Sigmoid colon (tissue), 3 donors: Measurements from ENCODE around the gene MRTFB.

Experiments
- POLR2A ChIP-seq, 2 donors: fragments of 450-650 bp; IDR thresholded peaks; one replicate each; pipeline ENCODE4 v1.6.1; 2016; ENCODE audit warnings: antibody characterized with exemption in 2 of 2, mild to moderate bottlenecking in 2 of 2, moderate library complexity in 2 of 2
- TF ChIP-seq, protein P1 (sequence below), 4 experiments: fragments of 450-650 bp in 3 of 4; fragments of 200-600 bp in 1 of 4; IDR thresholded peaks; one replicate each; pipeline ENCODE4 v1.5.1; 2016 to 2019; ENCODE audit warnings: antibody characterized with exemption in 4 of 4, mild to moderate bottlenecking in 3 of 4, moderate library complexity in 2 of 4

DNA sequence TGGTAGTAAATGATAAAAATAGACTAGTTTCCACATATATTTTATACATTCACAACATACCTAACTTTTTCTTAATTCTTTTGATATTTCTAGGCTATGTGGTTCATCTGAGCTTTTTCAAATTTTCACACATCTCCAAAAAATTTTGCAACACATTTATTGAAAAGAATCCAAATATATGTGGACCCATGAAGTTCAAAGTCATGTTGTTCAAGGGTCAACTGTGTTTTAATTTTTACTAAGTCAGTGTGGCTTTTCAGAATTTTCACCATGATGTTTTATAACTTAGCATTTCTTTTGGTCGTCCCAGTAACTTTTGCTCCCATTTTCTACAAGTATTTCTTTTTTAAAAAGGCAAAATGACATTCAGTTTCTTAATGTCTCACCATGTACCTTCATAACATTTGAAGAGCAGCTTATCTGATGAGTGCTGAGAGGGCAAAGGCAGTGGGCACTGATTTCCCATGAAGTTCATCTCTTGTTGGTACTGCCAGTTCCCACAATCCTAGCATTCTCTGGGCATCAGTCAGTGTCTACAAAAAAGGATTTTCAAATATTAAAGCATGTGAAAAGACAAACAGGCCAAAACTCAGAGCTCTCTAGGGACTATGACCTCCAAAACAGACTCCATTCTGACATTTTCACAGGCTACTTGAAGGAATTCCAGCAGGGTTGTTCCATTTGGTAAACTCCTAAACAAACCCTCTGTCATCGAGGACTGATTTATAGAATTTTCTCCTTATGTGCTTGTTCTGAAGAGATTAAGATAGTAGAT, 80.3 kb downstream of the MRTFB start:
- TF ChIP-seq, protein P1, sequence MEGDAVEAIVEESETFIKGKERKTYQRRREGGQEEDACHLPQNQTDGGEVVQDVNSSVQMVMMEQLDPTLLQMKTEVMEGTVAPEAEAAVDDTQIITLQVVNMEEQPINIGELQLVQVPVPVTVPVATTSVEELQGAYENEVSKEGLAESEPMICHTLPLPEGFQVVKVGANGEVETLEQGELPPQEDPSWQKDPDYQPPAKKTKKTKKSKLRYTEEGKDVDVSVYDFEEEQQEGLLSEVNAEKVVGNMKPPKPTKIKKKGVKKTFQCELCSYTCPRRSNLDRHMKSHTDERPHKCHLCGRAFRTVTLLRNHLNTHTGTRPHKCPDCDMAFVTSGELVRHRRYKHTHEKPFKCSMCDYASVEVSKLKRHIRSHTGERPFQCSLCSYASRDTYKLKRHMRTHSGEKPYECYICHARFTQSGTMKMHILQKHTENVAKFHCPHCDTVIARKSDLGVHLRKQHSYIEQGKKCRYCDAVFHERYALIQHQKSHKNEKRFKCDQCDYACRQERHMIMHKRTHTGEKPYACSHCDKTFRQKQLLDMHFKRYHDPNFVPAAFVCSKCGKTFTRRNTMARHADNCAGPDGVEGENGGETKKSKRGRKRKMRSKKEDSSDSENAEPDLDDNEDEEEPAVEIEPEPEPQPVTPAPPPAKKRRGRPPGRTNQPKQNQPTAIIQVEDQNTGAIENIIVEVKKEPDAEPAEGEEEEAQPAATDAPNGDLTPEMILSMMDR (IDR thresholded peaks at IDR 0.05): no peak
- TF ChIP-seq POLR2A (IDR thresholded peaks at IDR 0.05): no peak
